ENCODE data around the gene ARGLU1.
A peak's percentile ranks its signal among the peaks of the same experiment; 100 is the strongest.

The ARGLU1 gene

GRCh38 chr13:106533101-106533942, 34.6 kb downstream of the ARGLU1 start:
- no peak overlapping the region for H3K27ac ChIP-seq (replicated peaks)
- H3K27me3 ChIP-seq (ENCODE audit: insufficient read depth, poor library complexity, severe bottlenecking), result peaks cover 34% of the 10 kb centered on the region
- TF ChIP-seq SPI1 (IDR thresholded peaks at IDR 0.05; ENCODE audit: borderline replicate concordance, low read depth) (no peak), REST (IDR thresholded peaks at IDR 0.05; ENCODE audit: insufficient replicate concordance, low read depth) (no peak), POLR2AphosphoS5 (IDR thresholded peaks at IDR 0.05; ENCODE audit: low read depth) (no peak), GABPA (IDR thresholded peaks at IDR 0.05; ENCODE audit: low read depth) (no peak), CTCF (IDR thresholded peaks at IDR 0.05; ENCODE audit: insufficient read depth, low read length) (no peak)
- DNase-seq (ENCODE audit: low read depth in 1 of 2, low spot score in 1 of 2), result peak in 1 of 2 experiments; percentile 63
- no peak overlapping the region; the same call in 1 of the 2 replicates for H3K4me3 ChIP-seq (replicated peaks; ENCODE audit: insufficient read depth, low read length)

- Histone ChIP-seq H3K4me3 (replicated peaks; ENCODE audit: insufficient read depth, low read length) (no peak overlapping the region), H3K27ac (replicated peaks) (no peak overlapping the region), H3K27me3 (ENCODE audit: insufficient read depth, poor library complexity, severe bottlenecking) (peaks cover 34% of the 10 kb centered on the region)
- DNase-seq (ENCODE audit: low read depth in 1 of 2, low spot score in 1 of 2), result no peak
- TF ChIP-seq GABPA (IDR thresholded peaks at IDR 0.05; ENCODE audit: low read depth) (no peak), SPI1 (IDR thresholded peaks at IDR 0.05; ENCODE audit: borderline replicate concordance, low read depth) (no peak), REST (IDR thresholded peaks at IDR 0.05; ENCODE audit: insufficient replicate concordance, low read depth) (no peak), CTCF (IDR thresholded peaks at IDR 0.05; ENCODE audit: insufficient read depth, low read length) (no peak), POLR2AphosphoS5 (IDR thresholded peaks at IDR 0.05; ENCODE audit: low read depth) (no peak)
Observed at GRCh38 chr13:106532111-106532929, 35.6 kb downstream of the ARGLU1 start.

- Histone ChIP-seq H3K4me3 (replicated peaks; ENCODE audit: insufficient read depth, low read length) (no peak overlapping the region), H3K27ac (replicated peaks) (no peak overlapping the region), H3K27me3 (ENCODE audit: insufficient read depth, poor library complexity, severe bottlenecking) (peaks cover 34% of the 10 kb centered on the region)
- no peak for DNase-seq (ENCODE audit: low read depth in 1 of 2, low spot score in 1 of 2)
- no peak for TF ChIP-seq CTCF (IDR thresholded peaks at IDR 0.05; ENCODE audit: insufficient read depth, low read length)
- no peak for TF ChIP-seq POLR2AphosphoS5 (IDR thresholded peaks at IDR 0.05; ENCODE audit: low read depth)
- TF ChIP-seq REST (IDR thresholded peaks at IDR 0.05; ENCODE audit: insufficient replicate concordance, low read depth), result no peak
- no peak for TF ChIP-seq SPI1 (IDR thresholded peaks at IDR 0.05; ENCODE audit: borderline replicate concordance, low read depth)
- TF ChIP-seq GABPA (IDR thresholded peaks at IDR 0.05; ENCODE audit: low read depth), result no peak
Observed at GRCh38 chr13:106530980-106531481, 36.9 kb downstream of the ARGLU1 start.

Measured in HL-60 (cell line).